Measurements from ENCODE around the gene F2.

F2 gene

GRCh38 chr11:46718155-46719019 lies 626 bp upstream of the F2 start:
- DNase-seq: no peak

DNA sequence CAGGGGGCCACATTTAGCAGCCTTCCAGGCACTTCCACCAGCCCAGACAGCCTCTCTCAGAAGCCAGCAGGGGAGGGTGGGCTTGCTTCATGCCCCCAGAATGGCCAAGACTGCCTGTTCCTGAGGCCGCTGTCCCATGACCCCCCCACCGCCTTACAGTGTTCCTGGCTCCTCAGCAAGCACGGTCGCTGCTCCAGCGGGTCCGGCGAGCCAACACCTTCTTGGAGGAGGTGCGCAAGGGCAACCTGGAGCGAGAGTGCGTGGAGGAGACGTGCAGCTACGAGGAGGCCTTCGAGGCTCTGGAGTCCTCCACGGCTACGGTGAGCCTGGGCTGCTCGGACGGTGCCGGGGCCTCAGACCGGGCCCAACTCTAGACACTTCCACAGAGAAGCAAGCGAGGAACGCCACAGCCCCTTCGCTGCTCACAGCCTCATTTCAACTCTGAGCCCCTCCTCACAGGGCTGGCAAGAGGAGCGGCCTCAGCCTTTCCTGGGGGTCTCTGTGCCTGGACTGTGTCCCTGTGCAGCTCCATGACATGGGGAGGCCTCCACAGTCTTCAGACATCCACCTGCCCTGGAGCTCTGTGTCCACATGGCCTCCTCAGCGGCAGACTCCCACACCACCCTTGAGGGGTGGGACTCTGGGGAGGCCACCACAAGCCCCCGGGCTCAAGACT lies 668 bp downstream of the F2 start:
- no peak for DNase-seq

DNA sequence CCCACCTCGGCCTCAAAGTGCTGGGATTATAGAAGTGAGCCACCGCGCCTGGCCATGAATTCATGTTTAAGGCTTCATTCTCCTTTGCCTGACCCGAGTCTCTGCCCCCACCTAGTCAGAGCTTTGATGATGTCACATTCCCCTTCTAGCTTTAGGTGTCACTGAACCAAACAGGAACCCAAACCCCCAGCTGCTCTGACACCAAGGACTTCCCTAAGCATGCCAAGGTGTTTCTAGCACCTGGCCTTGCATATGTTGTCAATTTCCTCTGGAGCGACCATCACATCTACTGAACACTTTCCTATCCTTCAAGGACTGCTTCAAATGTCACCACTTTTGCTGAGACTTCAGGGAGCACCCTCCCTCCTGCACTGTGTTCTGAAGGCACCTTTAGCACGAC lies 2.3 kb downstream of the F2 start:
- DNase-seq: no peak

- DNase-seq: no peak
Measured at GRCh38 chr11:46722566-46723358, 3.7 kb downstream of the F2 start.

GRCh38 chr11:46723359-46723680 lies 4.3 kb downstream of the F2 start:
- no peak for DNase-seq

GRCh38 chr11:46724088-46724487 lies 5.1 kb downstream of the F2 start:
- no peak for DNase-seq

- DNase-seq: no peak
Measured at GRCh38 chr11:46725338-46726205, 6.6 kb downstream of the F2 start.

DNA sequence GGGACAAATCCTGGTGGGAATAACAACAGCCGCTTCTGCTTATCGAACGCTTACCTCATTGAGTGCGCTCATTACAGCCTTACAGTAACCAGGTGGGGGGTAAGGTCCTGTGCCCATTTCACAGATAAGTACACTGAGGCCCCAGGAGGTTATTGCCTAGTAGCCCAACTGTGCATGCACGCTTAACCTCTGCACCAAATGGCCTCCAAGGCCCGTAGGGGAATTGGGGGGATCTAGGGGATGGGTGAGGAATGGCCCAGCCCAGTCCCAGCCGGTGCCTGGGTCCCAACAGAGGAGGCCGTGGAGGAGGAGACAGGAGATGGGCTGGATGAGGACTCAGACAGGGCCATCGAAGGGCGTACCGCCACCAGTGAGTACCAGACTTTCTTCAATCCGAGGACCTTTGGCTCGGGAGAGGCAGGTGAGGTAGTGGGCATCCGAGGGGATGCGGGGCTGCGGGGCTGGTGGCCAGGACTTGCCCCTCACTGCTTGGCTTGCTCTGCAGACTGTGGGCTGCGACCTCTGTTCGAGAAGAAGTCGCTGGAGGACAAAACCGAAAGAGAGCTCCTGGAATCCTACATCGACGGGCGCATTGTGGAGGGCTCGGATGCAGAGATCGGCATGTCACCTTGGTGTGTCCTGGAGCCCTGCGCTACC lies 7.3 kb downstream of the F2 start:
- DNase-seq: no peak

GRCh38 chr11:46727952-46728658 lies 9.1 kb downstream of the F2 start:
- no peak for DNase-seq

- DNase-seq: no peak
Measured at GRCh38 chr11:46728659-46729040, 9.6 kb downstream of the F2 start.

- DNase-seq: no peak
Measured at GRCh38 chr11:46729110-46730027, 10.4 kb downstream of the F2 start.

GRCh38 chr11:46731545-46731944 lies 12.5 kb downstream of the F2 start:
- DNase-seq: no peak

GRCh38 chr11:46733234-46733633 lies 14.2 kb downstream of the F2 start:
- DNase-seq: no peak

GRCh38 chr11:46736146-46736545 lies 17.1 kb downstream of the F2 start:
- no peak for DNase-seq

- no peak for DNase-seq
Measured at GRCh38 chr11:46736615-46737014, 17.6 kb downstream of the F2 start.

DNA sequence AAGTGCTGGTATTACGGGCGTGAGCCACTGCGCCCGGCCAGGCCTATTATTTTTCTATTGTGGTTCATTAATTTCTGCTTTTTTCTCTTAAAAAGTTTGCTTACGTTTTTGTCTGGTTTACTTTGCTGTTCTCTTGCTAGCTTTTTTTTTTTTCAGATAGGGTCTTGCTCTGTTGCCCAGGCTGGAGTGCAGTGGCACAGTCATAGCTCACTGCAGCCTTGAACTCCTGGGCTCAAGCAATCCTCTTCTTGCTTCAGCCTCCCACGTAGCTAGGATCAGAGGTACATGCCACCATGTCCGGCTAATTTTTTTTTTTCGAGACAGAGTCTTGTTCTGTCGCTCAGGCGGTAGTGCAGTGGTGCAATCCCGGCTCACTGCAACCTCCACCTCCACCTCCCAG lies 18.7 kb downstream of the F2 start:
- no peak for DNase-seq

GRCh38 chr11:46738887-46739286 lies 19.9 kb downstream of the F2 start:
- DNase-seq: no peak

DNA sequence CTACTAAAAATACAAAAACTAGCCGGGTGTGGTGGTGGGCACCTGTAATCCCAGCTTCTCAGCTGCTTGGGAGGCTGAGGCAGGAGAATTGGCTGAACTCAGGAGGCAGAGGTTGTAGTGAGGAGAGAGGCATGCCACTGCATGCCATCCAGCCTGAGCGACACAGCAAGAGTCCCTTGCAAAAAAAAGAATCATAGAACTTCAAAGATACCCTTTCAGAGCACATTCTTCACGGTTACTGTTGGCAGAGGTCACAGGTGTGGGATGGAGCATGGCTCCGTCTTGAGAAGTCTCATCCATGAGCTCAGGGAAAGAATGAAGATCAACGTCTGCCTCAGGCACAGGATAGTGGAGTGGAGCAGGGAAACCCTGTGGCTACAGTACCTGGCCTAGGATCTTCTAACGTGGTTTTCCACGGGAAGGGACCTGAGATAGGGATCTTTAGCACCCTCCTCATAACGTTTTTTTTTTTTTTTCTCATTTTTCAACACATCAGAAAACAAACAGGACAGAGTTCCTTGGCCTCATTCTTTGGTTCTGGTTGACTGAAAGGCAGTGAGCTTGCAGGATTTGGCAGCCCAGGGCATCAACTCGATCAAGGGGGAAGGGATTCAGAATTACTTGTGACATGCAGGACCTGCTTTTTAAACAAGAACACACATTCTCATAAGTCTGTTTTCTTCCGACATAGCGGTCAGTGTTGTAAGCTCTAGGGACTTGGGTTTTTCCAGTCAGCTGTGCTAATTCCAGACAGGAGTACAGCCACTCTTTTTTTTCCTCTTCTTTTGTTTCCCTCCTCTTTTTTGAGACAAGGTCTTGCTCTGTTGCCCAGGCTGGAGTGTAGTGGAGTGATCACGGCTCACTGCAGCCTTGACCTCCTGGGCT lies 22.8 kb downstream of the F2 start:
- no peak for DNase-seq

- DNase-seq: no peak
Measured at GRCh38 chr11:46743043-46743442, 24.0 kb downstream of the F2 start.
